Measurements from ENCODE around the gene KCND3.

KCND3 gene

GRCh38 chr1:111749628-111750027 lies 239.8 kb downstream of the KCND3 start:
- no peak overlapping the region for H3K4me3 ChIP-seq (ENCODE audit: low read depth, low read length)
- no peak for DNase-seq (ENCODE audit: low read depth)
- TF ChIP-seq CTCF (IDR thresholded peaks at IDR 0.05; ENCODE audit: low read depth, low read length, missing control alignments): no peak

- TF ChIP-seq CTCF (IDR thresholded peaks at IDR 0.05; ENCODE audit: low read depth, low read length, missing control alignments): no peak
- no peak overlapping the region for H3K4me3 ChIP-seq (ENCODE audit: low read depth, low read length)
- no peak for DNase-seq (ENCODE audit: low read depth)
Observed at GRCh38 chr1:111747947-111748346, 241.5 kb downstream of the KCND3 start.

GRCh38 chr1:111747282-111747734 lies 242.2 kb downstream of the KCND3 start:
- no peak overlapping the region for H3K4me3 ChIP-seq (ENCODE audit: low read depth, low read length)
- peak; percentile 89 for TF ChIP-seq CTCF (IDR thresholded peaks at IDR 0.05; ENCODE audit: low read depth, low read length, missing control alignments)
- DNase-seq (ENCODE audit: low read depth): peak; percentile 75

GRCh38 chr1:111746614-111746999 lies 242.9 kb downstream of the KCND3 start:
- DNase-seq (ENCODE audit: low read depth): no peak
- TF ChIP-seq CTCF (IDR thresholded peaks at IDR 0.05; ENCODE audit: low read depth, low read length, missing control alignments): no peak
- H3K4me3 ChIP-seq (ENCODE audit: low read depth, low read length): no peak overlapping the region

- no peak overlapping the region for H3K4me3 ChIP-seq (ENCODE audit: low read depth, low read length)
- no peak for DNase-seq (ENCODE audit: low read depth)
- TF ChIP-seq CTCF (IDR thresholded peaks at IDR 0.05; ENCODE audit: low read depth, low read length, missing control alignments): no peak
Observed at GRCh38 chr1:111745675-111746613, 243.5 kb downstream of the KCND3 start.

GRCh38 chr1:111743679-111744101 lies 245.8 kb downstream of the KCND3 start:
- TF ChIP-seq CTCF (IDR thresholded peaks at IDR 0.05; ENCODE audit: low read depth, low read length, missing control alignments): no peak
- DNase-seq (ENCODE audit: low read depth): no peak
- no peak overlapping the region for H3K4me3 ChIP-seq (ENCODE audit: low read depth, low read length)
